AG09319 (cell line): ENCODE results near the gene CIC.

Experiments used
- DNase-seq: peaks from one replicate; pipeline ENCODE4 v3.0.0-alpha.2; 2010; ENCODE audit warnings: low read depth; ENCODE audit errors: extremely low read depth
- CTCF ChIP-seq: IDR thresholded peaks from 2 replicates; pipeline ENCODE4 v1.5.1; 2011; ENCODE audit warnings: low read depth, mild to moderate bottlenecking, inconsistent platforms, low read length, moderate library complexity

The CIC gene

GRCh38 chr19:42315024-42315423, 46.0 kb downstream of the CIC start:
- TF ChIP-seq CTCF = no peak

GRCh38 chr19:42316223-42317211, 47.5 kb downstream of the CIC start:
- no peak for DNase-seq
- TF ChIP-seq CTCF = no peak

More at GRCh38 chr19:42315024-42315423, 46.0 kb downstream of the CIC start:
- DNase-seq = no peak

- no peak for DNase-seq
- no peak for TF ChIP-seq CTCF
Measured at GRCh38 chr19:42317535-42317934, 48.5 kb downstream of the CIC start.

GRCh38 chr19:42322305-42322704, 53.3 kb downstream of the CIC start:
- no peak for DNase-seq
- TF ChIP-seq CTCF = no peak

- TF ChIP-seq CTCF = no peak
- no peak for DNase-seq
Measured at GRCh38 chr19:42323473-42323851, 54.4 kb downstream of the CIC start.

- DNase-seq = no peak
- TF ChIP-seq CTCF = no peak
Measured at GRCh38 chr19:42323852-42324654, 55.0 kb downstream of the CIC start.

GRCh38 chr19:42324655-42325307, 55.7 kb downstream of the CIC start:
- DNase-seq = no peak
- TF ChIP-seq CTCF = no peak
